GM21717 (cell line): ENCODE results near the gene IKBKE.

Experiments used
- ATAC-seq: cut with Tn5 transposase; IDR thresholded peaks from one replicate; pipeline ENCODE4 v1.9.1; 2021; ENCODE audit warnings: mild to moderate bottlenecking, moderate library complexity; ENCODE audit not compliant: unreplicated experiment

The IKBKE gene

GRCh38 chr1:206538901-206539640 lies 68.8 kb downstream of the IKBKE start:
- ATAC-seq, result no peak

- no peak for ATAC-seq
Observed at GRCh38 chr1:206540044-206540780, 69.9 kb downstream of the IKBKE start.

DNA sequence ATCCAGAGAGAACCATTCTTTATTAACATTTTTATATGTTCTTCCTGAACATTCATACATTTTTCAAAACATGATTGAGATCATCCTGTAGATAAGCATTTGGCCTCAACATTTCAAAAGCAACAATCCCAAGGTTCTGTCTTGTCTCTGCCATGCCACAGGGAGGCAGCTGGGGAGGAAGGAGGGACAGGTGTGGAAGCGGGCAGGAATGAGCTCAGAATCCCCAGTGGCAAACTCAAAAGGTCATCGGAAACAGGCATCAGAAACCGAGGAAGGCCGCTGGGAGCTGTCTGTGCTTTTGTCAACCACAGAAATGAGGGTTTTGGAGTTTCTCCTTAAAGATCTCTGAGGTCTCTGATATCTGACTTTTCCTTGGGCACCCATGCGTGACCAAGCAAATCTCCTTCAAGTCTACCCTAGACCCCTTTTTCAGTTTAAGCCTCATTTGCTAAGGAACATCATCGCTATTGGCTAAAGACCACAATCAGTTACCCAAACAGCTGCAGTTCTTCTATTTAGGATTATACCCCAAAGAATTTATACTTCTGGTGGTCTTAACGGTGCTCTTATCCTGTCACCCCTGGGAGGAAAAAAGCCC lies 71.1 kb downstream of the IKBKE start:
- ATAC-seq, result no peak

- no peak for ATAC-seq
Observed at GRCh38 chr1:206544562-206545257, 74.4 kb downstream of the IKBKE start.

DNA sequence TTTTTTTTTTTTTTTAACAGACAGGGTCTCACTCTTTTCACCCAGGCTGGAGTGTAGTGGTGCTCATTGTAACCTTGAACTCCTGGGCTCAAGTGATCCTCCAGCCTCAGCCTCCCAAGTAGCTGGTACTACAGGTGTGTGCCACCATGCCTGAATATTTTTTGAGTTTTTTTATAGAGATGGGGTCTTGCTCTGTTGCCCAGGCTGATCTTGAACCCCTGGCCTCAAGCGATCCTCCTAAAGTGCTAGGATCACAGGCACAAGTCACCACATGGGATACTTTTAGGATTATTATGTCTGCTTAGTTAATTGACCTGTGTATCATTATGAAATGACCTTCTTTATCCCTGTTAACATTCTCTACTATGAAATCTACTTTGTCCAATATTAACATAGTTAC lies 75.1 kb downstream of the IKBKE start:
- ATAC-seq, result no peak
